ENCODE data around the gene INPP5K. TPM values are rescaled to one million over a fixed set of nuclear protein-coding genes. Genes with fewer than 3 reads are reported as not detected.
"Not testable (repeated sequence)": the region's sequence is repeated elsewhere in the genome, so short reads cannot be mapped to it uniquely, and the experiment has no call there.

Gene INPP5K
- total and polyA plus RNA-seq, 2 donors (not counting 1 experiment from before 2014, with no cell fraction given), result 53.8 to 77.9 TPM

DNA sequence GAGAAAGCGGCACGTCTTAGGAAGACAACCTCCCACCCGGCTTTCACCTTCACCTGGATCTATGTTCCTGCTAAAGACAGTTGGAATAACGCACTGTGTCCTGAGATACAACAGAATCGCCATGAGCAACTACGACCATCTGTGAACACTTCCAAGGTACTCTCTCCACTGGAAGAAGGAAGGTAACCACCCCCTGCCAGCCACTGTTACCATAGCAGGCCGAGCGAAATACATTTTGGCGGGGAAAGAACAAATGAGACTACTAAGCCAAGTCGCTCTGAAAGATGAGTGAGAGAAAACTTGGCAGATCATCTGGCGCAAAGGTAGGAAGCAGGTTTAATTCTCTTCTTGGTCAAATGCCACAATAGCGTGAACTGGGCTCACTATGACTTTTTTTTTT, 70.2 kb downstream of the INPP5K start:
- Histone ChIP-seq H2AFZ (ENCODE audit: insufficient read depth, low read depth, low read length, poor library complexity, severe bottlenecking) (no peak overlapping the region), H3K79me2 (ENCODE audit: control insufficient read depth, insufficient read depth, low read length) (peaks cover 100% of the 10 kb centered on the region), H3K27me3 (replicated peaks in 1 of 4; ENCODE audit: control extremely low read depth in 1 of 4, control insufficient read depth in 3 of 4, insufficient read depth in 4 of 4, low read length in 3 of 4) (no peaks in the 10 kb centered on the region), H3K36me3 (replicated peaks in 1 of 2; ENCODE audit: control extremely low read depth in 1 of 2, control insufficient read depth in 1 of 2, extremely low read depth in 1 of 2, insufficient read depth in 2 of 2, low read length in 1 of 2) (peaks cover 0 to 5% of the 10 kb centered on the region in 2 experiments), H3K9me3 (ENCODE audit: control extremely low read depth in 1 of 3, control insufficient read depth in 2 of 3, insufficient read depth in 1 of 3, low read length in 2 of 3) (no peaks in the 10 kb centered on the region), H3K9ac (ENCODE audit: low read length) (no peak overlapping the region), H3K27ac (ENCODE audit: low read length in 2 of 2) (no peak overlapping the region), H4K20me1 (ENCODE audit: control insufficient read depth, insufficient read depth, low read length, poor library complexity, severe bottlenecking) (peaks cover 87% of the 10 kb centered on the region), H3K4me3 (ENCODE audit: control extremely low read depth in 1 of 5, extremely low read depth in 1 of 5, insufficient read depth in 1 of 5, low read depth in 2 of 5, low read length in 4 of 5) (no peak overlapping the region), H3K4me1 (ENCODE audit: control insufficient read depth in 2 of 2, insufficient read depth in 2 of 2, low read length in 2 of 2) (peaks cover 6 to 10% of the 10 kb centered on the region in 2 donors), H3K4me2 (replicated peaks; ENCODE audit: low read depth, low read length, poor library complexity, severe bottlenecking) (no peak overlapping the region)
- ATAC-seq (ENCODE audit: low read depth) (no peak), DNase-seq (no peak)
- 93% methylated on average over 8 of the region's 12 CpGs for WGBS (ENCODE audit: insufficient coverage)
- no peaks in the 10 kb centered on the region for H3K9me3 Mint-ChIP-seq (ENCODE audit: insufficient read depth)
- ChIA-PET CTCF (no interaction called here), POLR2A (interaction anchor here (0.6 to 1.4 kb wide), 2 partner anchors 14 to 41 kb away, joined by 4 read pairs; no protein-coding TSS in a partner anchor)
- peaks cover 29% of the 10 kb centered on the region for H3K4me1 Mint-ChIP-seq
- H3K27me3 Mint-ChIP-seq, result no peaks in the 10 kb centered on the region
- intact Hi-C loops (cut with micrococcal nuclease), result no loop called here
- no peak overlapping the region for H3K4me3 Mint-ChIP-seq
- TF ChIP-seq, protein P1, sequence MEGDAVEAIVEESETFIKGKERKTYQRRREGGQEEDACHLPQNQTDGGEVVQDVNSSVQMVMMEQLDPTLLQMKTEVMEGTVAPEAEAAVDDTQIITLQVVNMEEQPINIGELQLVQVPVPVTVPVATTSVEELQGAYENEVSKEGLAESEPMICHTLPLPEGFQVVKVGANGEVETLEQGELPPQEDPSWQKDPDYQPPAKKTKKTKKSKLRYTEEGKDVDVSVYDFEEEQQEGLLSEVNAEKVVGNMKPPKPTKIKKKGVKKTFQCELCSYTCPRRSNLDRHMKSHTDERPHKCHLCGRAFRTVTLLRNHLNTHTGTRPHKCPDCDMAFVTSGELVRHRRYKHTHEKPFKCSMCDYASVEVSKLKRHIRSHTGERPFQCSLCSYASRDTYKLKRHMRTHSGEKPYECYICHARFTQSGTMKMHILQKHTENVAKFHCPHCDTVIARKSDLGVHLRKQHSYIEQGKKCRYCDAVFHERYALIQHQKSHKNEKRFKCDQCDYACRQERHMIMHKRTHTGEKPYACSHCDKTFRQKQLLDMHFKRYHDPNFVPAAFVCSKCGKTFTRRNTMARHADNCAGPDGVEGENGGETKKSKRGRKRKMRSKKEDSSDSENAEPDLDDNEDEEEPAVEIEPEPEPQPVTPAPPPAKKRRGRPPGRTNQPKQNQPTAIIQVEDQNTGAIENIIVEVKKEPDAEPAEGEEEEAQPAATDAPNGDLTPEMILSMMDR (IDR thresholded peaks at IDR 0.05), result no peak
- no peak for TF ChIP-seq EZH2 (IDR thresholded peaks at IDR 0.05; ENCODE audit: borderline replicate concordance, insufficient read depth, low read depth, low read length, poor library complexity, severe bottlenecking)
- no peak overlapping the region for H3K27ac Mint-ChIP-seq

- DNase-seq; ATAC-seq (ENCODE audit: low read depth); H3K4me3 Mint-ChIP-seq; H3K27me3 Mint-ChIP-seq; H3K27ac Mint-ChIP-seq; H3K27me3 ChIP-seq (replicated peaks in 1 of 4; ENCODE audit: control extremely low read depth in 1 of 4, control insufficient read depth in 3 of 4, insufficient read depth in 4 of 4, low read length in 3 of 4); H3K9ac ChIP-seq (ENCODE audit: low read length); H3K36me3 ChIP-seq (replicated peaks in 1 of 2; ENCODE audit: control extremely low read depth in 1 of 2, control insufficient read depth in 1 of 2, extremely low read depth in 1 of 2, insufficient read depth in 2 of 2, low read length in 1 of 2); H3K4me2 ChIP-seq (replicated peaks; ENCODE audit: low read depth, low read length, poor library complexity, severe bottlenecking); H3K9me3 Mint-ChIP-seq (ENCODE audit: insufficient read depth); H3K27ac ChIP-seq (ENCODE audit: low read length in 2 of 2); H3K4me3 ChIP-seq (ENCODE audit: control extremely low read depth in 1 of 5, extremely low read depth in 1 of 5, insufficient read depth in 1 of 5, low read depth in 2 of 5, low read length in 4 of 5); H3K9me3 ChIP-seq (ENCODE audit: control extremely low read depth in 1 of 3, control insufficient read depth in 2 of 3, insufficient read depth in 1 of 3, low read length in 2 of 3); intact Hi-C loops (cut with micrococcal nuclease); H2AFZ ChIP-seq (ENCODE audit: insufficient read depth, low read depth, low read length, poor library complexity, severe bottlenecking): not testable (repeated sequence)
- H3K79me2 ChIP-seq (ENCODE audit: control insufficient read depth, insufficient read depth, low read length), result peaks cover 100% of the 10 kb centered on the region
- WGBS (ENCODE audit: insufficient coverage), result 94% methylated on average over 4 of the region's 4 CpGs
- ChIA-PET CTCF (interaction anchor here (0.6 kb wide), 1 partner anchor 122 kb away, joined by 6 read pairs; no protein-coding TSS in a partner anchor), POLR2A (interaction anchor here (0.6 to 1.4 kb wide), 2 partner anchors 14 to 42 kb away, joined by 4 read pairs; no protein-coding TSS in a partner anchor)
- peaks cover 29% of the 10 kb centered on the region for H3K4me1 Mint-ChIP-seq
- peaks cover 89% of the 10 kb centered on the region for H4K20me1 ChIP-seq (ENCODE audit: control insufficient read depth, insufficient read depth, low read length, poor library complexity, severe bottlenecking)
- H3K4me1 ChIP-seq (ENCODE audit: control insufficient read depth in 2 of 2, insufficient read depth in 2 of 2, low read length in 2 of 2), result peaks cover 6 to 10% of the 10 kb centered on the region in 2 donors
These were observed 70.7 kb downstream of the INPP5K start for GRCh38 chr17:1445695-1446094.

Other genes starting within 250 kb of the INPP5K start
- not detected in 2 replicates for gene BHLHA9, start 246.2 kb downstream of the INPP5K start, total RNA-seq
- not detected in 2 replicates for gene BHLHA9, start 246.2 kb downstream of the INPP5K start, polyA plus RNA-seq
- gene TRARG1, start 236.9 kb downstream of the INPP5K start, total RNA-seq, result not detected in 2 replicates
- gene TRARG1, start 236.9 kb downstream of the INPP5K start, polyA plus RNA-seq, result not detected in 2 replicates
- 149 and 151 TPM in 2 replicates for gene YWHAE, start 116.4 kb downstream of the INPP5K start, total RNA-seq
- gene YWHAE, start 116.4 kb downstream of the INPP5K start, polyA plus RNA-seq, result 54.3 and 106 TPM in 2 replicates
- gene CRK, start 60.4 kb downstream of the INPP5K start, total RNA-seq, result 31.9 and 36.4 TPM in 2 replicates
- gene CRK, start 60.4 kb downstream of the INPP5K start, polyA plus RNA-seq, result 8.2 and 9.3 TPM in 2 replicates
- gene MYO1C, start 23.9 kb downstream of the INPP5K start, total RNA-seq, result 81.7 and 111 TPM in 2 replicates
- 54.7 and 128 TPM in 2 replicates for gene MYO1C, start 23.9 kb downstream of the INPP5K start, polyA plus RNA-seq
- 89.3 and 90.9 TPM in 2 replicates for gene PITPNA, start 46.2 kb upstream of the INPP5K start, total RNA-seq
- gene PITPNA, start 46.2 kb upstream of the INPP5K start, polyA plus RNA-seq, result 25.7 and 27.2 TPM in 2 replicates
- 204 and 222 TPM in 2 replicates for gene SLC43A2, start 112.2 kb upstream of the INPP5K start, total RNA-seq
- 26.2 and 34.1 TPM in 2 replicates for gene SLC43A2, start 112.2 kb upstream of the INPP5K start, polyA plus RNA-seq
- gene SCARF1, start 129.1 kb upstream of the INPP5K start, total RNA-seq, result 3.4 and 3.7 TPM in 2 replicates
- 0.54 and 0.74 TPM in 2 replicates for gene SCARF1, start 129.1 kb upstream of the INPP5K start, polyA plus RNA-seq
- gene RILP, start 133.3 kb upstream of the INPP5K start, total RNA-seq, result 7.0 and 9.4 TPM in 2 replicates
- 1.1 and 2.0 TPM in 2 replicates for gene RILP, start 133.3 kb upstream of the INPP5K start, polyA plus RNA-seq
- gene PRPF8, start 168.3 kb upstream of the INPP5K start, total RNA-seq, result 418 and 423 TPM in 2 replicates
- 174 and 177 TPM in 2 replicates for gene PRPF8, start 168.3 kb upstream of the INPP5K start, polyA plus RNA-seq
- gene TLCD2, start 193.8 kb upstream of the INPP5K start, total RNA-seq, result not detected in 2 replicates
- gene TLCD2, start 193.8 kb upstream of the INPP5K start, polyA plus RNA-seq, result 0.03 and 0.10 TPM in 2 replicates
- gene WDR81, start 208.1 kb upstream of the INPP5K start, total RNA-seq, result 102 and 105 TPM in 2 replicates
- 48.8 and 52.7 TPM in 2 replicates for gene WDR81, start 208.1 kb upstream of the INPP5K start, polyA plus RNA-seq
- 2.6 and 3.9 TPM in 2 replicates for gene SERPINF2, start 226.3 kb upstream of the INPP5K start, total RNA-seq
- 0.61 and 0.97 TPM in 2 replicates for gene SERPINF2, start 226.3 kb upstream of the INPP5K start, polyA plus RNA-seq
- 28.7 and 35.5 TPM in 2 replicates for gene SERPINF1, start 245.4 kb upstream of the INPP5K start, total RNA-seq
- gene SERPINF1, start 245.4 kb upstream of the INPP5K start, polyA plus RNA-seq, result 6.7 and 11.2 TPM in 2 replicates

Measured in B cell (primary cell).